ENCODE measurements around the gene MAP3K15.

Gene MAP3K15

DNA sequence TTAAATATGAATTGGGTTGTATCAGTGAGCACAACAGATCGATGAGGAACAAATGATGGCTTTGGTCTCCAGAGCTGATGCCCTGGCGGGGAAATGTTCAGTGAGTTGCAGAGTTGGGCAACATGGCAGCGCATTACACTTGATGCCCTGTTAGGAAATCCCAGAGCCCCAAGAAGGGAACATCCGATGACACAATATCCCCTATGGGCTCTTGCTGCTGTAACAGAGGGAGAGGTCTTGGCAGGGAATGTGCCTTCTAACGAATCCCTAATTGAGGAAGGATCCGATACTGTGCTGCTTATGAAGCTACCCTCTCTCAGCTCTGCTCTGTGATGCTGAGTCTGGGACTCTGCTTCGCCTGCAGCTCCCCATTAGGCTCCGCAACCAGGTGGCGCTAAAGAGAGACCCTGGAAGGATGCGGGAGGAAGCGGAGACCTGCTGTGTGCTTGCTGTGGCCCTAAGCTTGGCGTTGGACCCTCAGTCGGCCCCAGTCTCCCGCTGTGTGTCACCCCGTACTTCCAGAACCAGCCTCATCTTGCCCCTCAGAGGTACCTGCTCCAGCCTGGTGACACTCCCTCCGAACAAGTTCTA lies 132.7 kb downstream of the MAP3K15 start:
- TF ChIP-seq TAF1 (IDR thresholded peaks at IDR 0.05; ENCODE audit: borderline replicate concordance, insufficient read depth, low read length) (no peak), FOXP2 (optimal IDR thresholded peaks at IDR 0.05; ENCODE audit: borderline replicate concordance, extremely low read depth, extremely low read length, insufficient read depth) (no peak), POLR2AphosphoS5 (IDR thresholded peaks at IDR 0.05; ENCODE audit: low read depth, low read length) (no peak), REST (IDR thresholded peaks at IDR 0.05; ENCODE audit: insufficient read depth in 1 of 2, low read depth in 2 of 2, low read length in 2 of 2) (no peak), SIN3A (IDR thresholded peaks at IDR 0.05; ENCODE audit: borderline replicate concordance, insufficient read depth, low read length) (no peak)

- TF ChIP-seq FOXP2 (optimal IDR thresholded peaks at IDR 0.05; ENCODE audit: borderline replicate concordance, extremely low read depth, extremely low read length, insufficient read depth) (no peak), POLR2AphosphoS5 (IDR thresholded peaks at IDR 0.05; ENCODE audit: low read depth, low read length) (no peak), REST (IDR thresholded peaks at IDR 0.05; ENCODE audit: insufficient read depth in 1 of 2, low read depth in 2 of 2, low read length in 2 of 2) (no peak), TAF1 (IDR thresholded peaks at IDR 0.05; ENCODE audit: borderline replicate concordance, insufficient read depth, low read length) (no peak), SIN3A (IDR thresholded peaks at IDR 0.05; ENCODE audit: borderline replicate concordance, insufficient read depth, low read length) (no peak)
These were observed 134.0 kb downstream of the MAP3K15 start for GRCh38 chrX:19381326-19381725.

DNA sequence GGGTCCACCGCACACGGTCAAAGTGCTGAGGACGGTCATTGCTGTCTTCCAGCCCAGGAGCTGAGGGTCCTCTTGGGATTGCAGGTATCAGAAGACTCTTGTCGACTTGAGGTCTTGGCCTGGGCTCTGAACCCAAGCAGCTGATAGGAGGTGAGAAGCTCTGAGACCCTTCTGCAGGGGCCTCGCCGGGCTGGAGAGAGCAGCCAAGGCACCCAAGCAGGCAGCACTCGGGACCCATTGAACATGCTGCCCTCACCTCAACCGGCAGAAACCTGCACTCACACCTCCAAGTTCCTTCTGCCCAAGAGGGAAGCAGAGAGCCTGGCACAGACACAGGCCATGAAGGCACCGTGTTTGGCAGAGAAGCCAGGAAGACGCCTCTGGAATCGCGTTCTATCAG lies 137.5 kb downstream of the MAP3K15 start:
- TF ChIP-seq SIN3A (IDR thresholded peaks at IDR 0.05; ENCODE audit: borderline replicate concordance, insufficient read depth, low read length) (no peak), POLR2AphosphoS5 (IDR thresholded peaks at IDR 0.05; ENCODE audit: low read depth, low read length) (no peak), TAF1 (IDR thresholded peaks at IDR 0.05; ENCODE audit: borderline replicate concordance, insufficient read depth, low read length) (no peak), REST (IDR thresholded peaks at IDR 0.05; ENCODE audit: insufficient read depth in 1 of 2, low read depth in 2 of 2, low read length in 2 of 2) (no peak), FOXP2 (optimal IDR thresholded peaks at IDR 0.05; ENCODE audit: borderline replicate concordance, extremely low read depth, extremely low read length, insufficient read depth) (no peak)

- TF ChIP-seq TAF1 (IDR thresholded peaks at IDR 0.05; ENCODE audit: borderline replicate concordance, insufficient read depth, low read length) (no peak), REST (IDR thresholded peaks at IDR 0.05; ENCODE audit: insufficient read depth in 1 of 2, low read depth in 2 of 2, low read length in 2 of 2) (no peak), SIN3A (IDR thresholded peaks at IDR 0.05; ENCODE audit: borderline replicate concordance, insufficient read depth, low read length) (no peak), FOXP2 (optimal IDR thresholded peaks at IDR 0.05; ENCODE audit: borderline replicate concordance, extremely low read depth, extremely low read length, insufficient read depth) (no peak), POLR2AphosphoS5 (IDR thresholded peaks at IDR 0.05; ENCODE audit: low read depth, low read length) (no peak)
These were observed 139.8 kb downstream of the MAP3K15 start for GRCh38 chrX:19375546-19375945.
